ENCODE results near the gene RALGAPA2.

Gene RALGAPA2

DNA sequence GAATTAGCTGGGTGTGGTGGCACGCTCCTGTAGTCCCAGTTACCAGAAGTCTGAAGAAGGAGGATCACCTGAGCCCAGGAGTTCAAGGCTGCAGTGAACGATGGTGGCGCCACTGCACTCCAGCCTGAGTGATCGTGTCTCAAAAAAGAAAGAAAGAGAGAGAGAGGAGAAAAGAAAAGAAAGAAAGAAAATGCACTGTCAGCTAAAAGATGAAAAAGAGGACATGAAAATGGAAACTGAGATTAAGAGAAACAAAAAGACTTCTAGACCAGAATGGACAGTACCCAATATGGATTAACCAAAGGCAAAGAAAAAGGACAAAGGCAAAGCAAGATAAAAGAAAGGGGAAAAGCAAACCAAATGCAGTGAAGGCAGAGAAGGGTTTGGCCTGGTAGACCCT lies 9.0 kb upstream of the RALGAPA2 start:
- DNase-seq (ENCODE audit: low read depth in 1 of 2, low spot score in 1 of 2) = no peak

- no peak for DNase-seq (ENCODE audit: low read depth in 1 of 2, low spot score in 1 of 2)
Measured at GRCh38 chr20:20720158-20720557, 7.7 kb upstream of the RALGAPA2 start.

DNA sequence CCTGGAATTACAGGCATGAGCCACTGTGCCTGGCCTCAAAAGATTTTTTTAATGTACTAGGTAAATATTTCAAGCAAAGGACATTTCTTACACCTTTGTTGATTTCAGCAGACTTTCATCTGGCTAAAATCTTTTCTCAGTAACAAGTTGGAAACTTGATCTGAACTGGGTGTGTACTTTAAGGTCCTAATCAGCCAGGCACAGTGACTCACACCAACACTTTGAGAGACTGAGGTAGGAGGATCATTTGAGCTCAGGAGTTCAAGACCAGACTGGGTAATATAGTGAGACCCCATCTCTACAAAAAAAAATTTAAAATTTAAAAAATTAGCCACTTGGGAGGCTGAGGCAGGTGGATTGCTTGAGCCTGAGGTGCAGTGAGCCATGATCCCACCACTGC lies 7.0 kb upstream of the RALGAPA2 start:
- DNase-seq (ENCODE audit: low read depth in 1 of 2, low spot score in 1 of 2) = no peak

- no peak for DNase-seq (ENCODE audit: low read depth in 1 of 2, low spot score in 1 of 2)
Measured at GRCh38 chr20:20713244-20713765, 861 bp upstream of the RALGAPA2 start.

DNA sequence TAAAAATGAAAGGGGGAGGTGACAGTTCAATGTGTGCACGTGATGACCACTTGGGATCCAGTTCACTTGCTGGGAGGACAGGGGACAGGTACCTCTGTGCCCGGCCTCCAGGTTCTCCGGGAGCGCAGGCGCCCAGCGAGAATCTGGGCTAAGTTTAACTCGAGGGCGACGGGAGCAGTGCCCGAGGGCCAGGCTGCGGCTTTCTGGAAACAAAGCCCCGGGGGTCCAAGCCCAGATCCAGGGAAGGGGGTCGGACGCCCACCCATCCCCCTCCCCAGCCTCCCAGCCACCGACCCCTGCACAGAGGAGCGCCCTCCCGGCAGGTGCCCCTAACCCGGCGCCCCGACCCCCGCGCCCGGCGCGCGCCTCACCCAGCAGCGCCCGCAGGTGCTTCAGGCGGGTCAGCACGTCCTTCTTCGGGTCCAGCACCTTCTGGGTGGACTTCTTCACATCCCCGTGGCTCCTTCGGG lies 405 bp downstream of the RALGAPA2 start:
- DNase-seq (ENCODE audit: low read depth in 1 of 2, low spot score in 1 of 2) = peak in 1 of 2 donors; percentile 2

DNA sequence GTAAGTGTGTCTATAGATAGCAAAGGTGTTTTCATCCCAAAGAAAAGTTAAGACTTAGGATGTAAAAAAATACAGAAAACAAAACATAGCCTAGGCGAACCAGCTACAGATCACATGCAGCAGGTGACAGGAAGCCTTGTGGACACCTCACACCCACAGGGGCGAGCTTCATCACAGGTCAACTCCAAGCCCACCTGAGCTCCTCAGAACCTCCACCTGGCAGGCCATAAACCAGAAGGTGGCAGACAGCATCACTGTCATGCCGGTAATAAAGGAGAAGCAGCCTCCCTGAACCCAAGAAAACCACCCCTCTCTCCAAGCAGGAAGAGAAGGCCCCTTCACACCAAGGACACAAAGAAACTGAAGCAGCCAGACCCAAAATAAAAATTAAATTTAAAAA lies 1.0 kb downstream of the RALGAPA2 start:
- no peak for DNase-seq (ENCODE audit: low read depth in 1 of 2, low spot score in 1 of 2)

DNA sequence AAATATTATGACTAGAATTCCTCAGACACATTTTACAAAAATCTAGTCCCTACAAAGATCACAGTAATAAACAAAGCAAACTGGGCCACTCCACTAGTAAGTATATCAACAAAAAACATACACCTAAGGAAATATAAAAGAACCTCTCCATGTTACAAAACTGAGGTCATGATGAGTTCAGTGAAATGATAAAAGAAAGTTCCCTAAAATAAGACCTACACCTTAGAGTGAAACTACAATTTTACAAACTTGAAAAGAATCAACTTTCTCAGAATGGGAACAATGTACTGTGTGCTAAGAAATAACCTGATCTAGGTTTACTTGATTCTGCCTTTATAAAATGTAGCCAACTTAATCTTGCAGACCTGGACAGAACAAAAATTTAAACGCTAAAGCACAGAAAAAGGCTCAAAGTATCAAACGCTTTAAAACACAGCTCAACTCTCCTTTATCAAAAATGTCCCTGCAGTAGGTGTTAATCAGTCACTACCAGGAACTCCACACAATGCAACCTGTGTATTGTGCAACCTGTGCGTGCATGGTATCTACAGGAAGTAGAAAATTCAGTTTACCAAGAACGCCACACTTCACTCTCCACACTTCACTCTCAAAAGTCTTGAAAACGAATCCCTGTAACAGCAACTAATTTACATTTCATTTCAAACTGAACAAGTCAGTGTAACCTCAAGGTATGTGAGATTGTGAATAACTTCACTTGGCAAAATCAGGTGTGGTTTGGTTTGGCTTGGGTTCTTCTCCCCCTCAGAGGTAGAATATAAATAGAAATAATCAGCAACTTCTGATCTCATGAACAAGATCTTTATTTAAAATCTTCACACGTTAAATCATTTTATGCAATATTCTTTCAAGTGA lies 1.8 kb downstream of the RALGAPA2 start:
- no peak for DNase-seq (ENCODE audit: low read depth in 1 of 2, low spot score in 1 of 2)

DNA sequence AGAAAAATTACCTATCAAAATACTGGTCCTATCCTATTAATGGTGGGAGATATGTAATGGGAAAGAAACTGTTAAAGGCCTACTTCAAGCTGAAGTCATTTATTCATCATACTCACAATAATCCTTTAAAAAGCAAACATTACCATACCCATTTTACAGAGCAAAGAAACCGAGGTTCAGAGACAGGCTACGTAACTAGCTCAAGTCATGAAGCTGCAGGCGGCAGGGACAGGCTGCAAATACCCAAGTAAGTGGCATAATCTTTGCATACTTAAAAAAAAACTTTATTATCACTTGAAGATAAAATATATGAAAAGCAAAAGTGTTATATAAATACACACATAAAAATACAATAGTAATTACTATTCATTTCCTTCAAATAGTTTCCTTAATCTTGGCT lies 2.6 kb downstream of the RALGAPA2 start:
- no peak for DNase-seq (ENCODE audit: low read depth in 1 of 2, low spot score in 1 of 2)

DNA sequence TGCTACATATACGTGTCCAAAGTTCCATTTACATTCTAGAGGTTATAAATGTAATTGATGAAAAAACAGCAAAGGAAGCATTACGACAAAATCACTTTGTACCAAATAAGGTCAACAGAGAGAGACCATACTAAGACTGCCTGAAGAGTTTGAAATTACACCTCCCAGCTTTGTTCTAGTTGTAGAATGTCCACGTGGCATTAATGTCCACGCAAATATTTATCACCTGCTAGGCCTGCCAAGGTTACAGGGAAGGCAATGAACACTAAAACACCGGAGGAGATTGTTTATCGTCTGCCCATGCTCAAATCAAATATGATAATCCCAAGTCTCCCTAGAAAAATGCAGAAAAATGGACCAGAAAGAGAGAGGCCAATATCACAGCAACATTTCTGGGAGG lies 6.2 kb downstream of the RALGAPA2 start:
- DNase-seq (ENCODE audit: low read depth in 1 of 2, low spot score in 1 of 2) = no peak

- no peak for DNase-seq (ENCODE audit: low read depth in 1 of 2, low spot score in 1 of 2)
Measured at GRCh38 chr20:20702330-20703245, 9.9 kb downstream of the RALGAPA2 start.

DNA sequence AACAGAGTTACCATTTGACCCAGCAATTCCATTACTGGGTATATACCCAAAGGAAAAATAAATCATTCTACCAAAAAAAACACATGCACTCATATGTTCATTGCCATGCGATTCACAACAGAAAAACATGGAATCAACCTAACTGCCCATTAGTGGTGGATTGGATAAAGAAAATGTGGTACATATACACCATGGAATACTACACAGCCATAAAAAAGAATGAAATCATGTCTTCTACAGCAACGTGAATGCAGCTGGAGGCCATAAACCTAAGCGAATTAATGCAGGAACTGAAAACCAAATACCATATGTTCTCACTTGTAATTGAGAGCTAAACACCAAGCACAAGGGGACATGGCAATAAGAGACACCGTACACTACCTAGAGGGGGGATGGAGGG lies 12.5 kb downstream of the RALGAPA2 start:
- DNase-seq (ENCODE audit: low read depth in 1 of 2, low spot score in 1 of 2) = no peak

- DNase-seq (ENCODE audit: low read depth in 1 of 2, low spot score in 1 of 2) = no peak
Measured at GRCh38 chr20:20699144-20699543, 13.3 kb downstream of the RALGAPA2 start.

DNA sequence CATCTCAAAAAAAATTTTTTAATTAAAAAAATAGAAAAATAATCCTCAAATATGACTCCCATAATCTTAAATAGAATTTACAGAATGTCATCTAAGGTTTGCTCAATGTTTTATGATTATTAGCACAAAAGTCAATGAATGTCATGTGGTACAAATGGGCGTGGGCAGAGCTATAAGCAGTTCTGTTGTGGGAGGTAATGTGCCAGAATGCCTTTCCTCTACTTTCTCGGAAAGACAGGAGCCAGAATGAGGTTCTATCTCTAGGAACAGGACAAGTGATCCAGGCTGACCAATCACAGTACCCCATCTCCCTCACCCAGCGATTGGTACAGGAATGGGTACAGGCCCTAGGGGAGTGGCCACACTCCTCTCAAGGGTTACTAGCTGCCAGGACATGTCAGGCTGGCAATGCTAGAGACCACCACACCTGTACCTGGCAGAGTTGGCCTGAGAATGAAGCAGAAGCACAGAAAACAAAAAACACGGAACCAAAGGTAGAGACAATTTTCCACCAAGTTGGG lies 15.1 kb downstream of the RALGAPA2 start:
- DNase-seq (ENCODE audit: low read depth in 1 of 2, low spot score in 1 of 2) = no peak

- no peak for DNase-seq (ENCODE audit: low read depth in 1 of 2, low spot score in 1 of 2)
Measured at GRCh38 chr20:20695250-20695816, 17.1 kb downstream of the RALGAPA2 start.

- no peak for DNase-seq (ENCODE audit: low read depth in 1 of 2, low spot score in 1 of 2)
Measured at GRCh38 chr20:20694591-20694990, 17.9 kb downstream of the RALGAPA2 start.

GRCh38 chr20:20692587-20692986 lies 19.9 kb downstream of the RALGAPA2 start:
- no peak for DNase-seq (ENCODE audit: low read depth in 1 of 2, low spot score in 1 of 2)

DNA sequence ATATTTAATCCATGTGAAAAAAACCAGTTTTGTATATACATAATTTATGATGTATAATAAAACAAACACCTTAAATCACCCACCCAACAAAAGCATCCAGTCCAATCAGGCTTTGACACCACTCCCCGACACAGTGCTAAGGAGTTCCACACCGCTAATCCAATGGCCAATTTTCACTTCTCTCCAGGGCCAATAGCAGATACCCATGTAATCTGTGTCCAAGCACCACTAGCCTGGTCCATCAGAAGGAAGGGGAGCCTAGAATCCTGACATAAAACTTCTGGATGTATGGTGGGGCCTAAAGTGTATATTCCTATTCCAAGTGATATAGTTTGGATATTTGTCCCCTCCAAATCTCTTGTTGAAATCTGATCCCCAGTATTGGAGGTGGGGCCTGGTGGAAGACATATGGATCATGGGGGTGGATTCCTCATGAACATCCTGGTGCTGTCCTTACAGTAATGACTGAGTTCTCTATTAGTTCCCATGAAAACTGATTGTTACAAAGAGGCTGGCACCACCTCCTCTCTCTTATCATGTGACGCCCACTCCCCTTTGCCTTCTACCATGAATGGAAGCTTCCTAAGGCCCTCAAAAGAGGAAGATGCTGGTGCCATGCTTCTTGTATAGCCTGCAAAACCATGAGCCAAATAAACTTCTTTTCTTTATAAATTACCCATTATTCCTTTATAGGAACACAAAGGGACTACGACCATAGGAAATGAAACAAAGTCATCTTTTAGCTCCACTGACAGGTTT lies 20.8 kb downstream of the RALGAPA2 start:
- DNase-seq (ENCODE audit: low read depth in 1 of 2, low spot score in 1 of 2) = no peak

GRCh38 chr20:20690676-20691476 lies 21.6 kb downstream of the RALGAPA2 start:
- no peak for DNase-seq (ENCODE audit: low read depth in 1 of 2, low spot score in 1 of 2)

DNA sequence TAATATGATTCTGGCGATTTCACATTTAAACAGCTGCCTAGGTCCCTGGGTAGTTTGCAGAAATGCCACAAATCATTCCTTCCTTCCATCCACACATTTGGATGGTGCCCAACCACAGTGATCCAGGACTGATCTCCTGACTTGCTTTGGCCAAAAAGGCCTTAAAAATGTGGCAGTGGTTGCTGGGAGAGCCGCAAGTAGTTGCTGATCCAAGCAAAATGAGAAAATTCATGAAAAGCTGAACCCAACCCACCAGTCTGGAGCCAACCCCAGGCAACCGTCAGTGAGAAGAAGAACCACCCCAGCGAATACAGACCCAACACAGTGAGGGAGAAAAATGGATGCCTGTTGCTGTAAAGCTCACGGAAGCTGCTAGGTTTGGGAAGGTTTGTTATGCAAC lies 25.1 kb downstream of the RALGAPA2 start:
- no peak for DNase-seq (ENCODE audit: low read depth in 1 of 2, low spot score in 1 of 2)

GRCh38 chr20:20685635-20686034 lies 26.8 kb downstream of the RALGAPA2 start:
- DNase-seq (ENCODE audit: low read depth in 1 of 2, low spot score in 1 of 2) = no peak
